PC-3 (cell line): Measurements from ENCODE around the gene PIK3IP1. TPM values are rescaled to one million over a fixed set of nuclear protein-coding genes. Genes with fewer than 3 reads are reported as not detected.

ENCODE experiments used
- ATAC-seq: fragments of 200-7000 bp; cut with Tn5 transposase; 2 replicates; pipeline ENCODE4 v1.9.1; 2020; ENCODE audit warnings: mild to moderate bottlenecking, moderate library complexity
- BruUV-seq: library from RNA; stranded (reverse); fragments of 400-500 nt; replicated peaks from 2 replicates; lab custom pipeline; 2021; lab: Mats Ljungman, UMichigan
- CTCF ChIA-PET: fragments of 300-600 bp; sonication (Branson Sonifier 250); formaldehyde crosslinking; loops from one replicate; lab custom pipeline; 2022; ENCODE audit warnings: antibody characterized with exemption; lab: Charles Lee
- POLR2A ChIA-PET: fragments of 300-600 bp; sonication (Branson Sonifier 250); formaldehyde crosslinking; loops from one replicate; lab custom pipeline; 2022; ENCODE audit warnings: antibody characterized with exemption; ENCODE audit not compliant: unreplicated experiment; lab: Charles Lee
- DNase-seq: peaks from one replicate; pipeline ENCODE4 v3.0.0-alpha.2; 2015
- H2AFZ ChIP-seq: fragments of 300-600 bp; sonication (generic); 2 replicates; pipeline ENCODE4 v1.6.0; 2016; ENCODE audit warnings: antibody characterized with exemption, low read length
- H3F3A ChIP-seq: fragments of 300-600 bp; sonication (generic); one replicate; pipeline ENCODE4 v1.6.0; 2017; ENCODE audit warnings: antibody characterized with exemption, low read length, control low read depth, mild to moderate bottlenecking; ENCODE audit not compliant: unreplicated experiment
- H3K27ac ChIP-seq: fragments of 300-600 bp; sonication (generic); 2 replicates; pipeline ENCODE4 v1.5.1; 2016; ENCODE audit warnings: mild to moderate bottlenecking, low read length
- H3K27me3 ChIP-seq: fragments of 300-600 bp; sonication (generic); 2 replicates; pipeline ENCODE4 v1.6.1; 2016; ENCODE audit warnings: low read length, mixed read lengths
- H3K36me3 ChIP-seq: fragments of 300-600 bp; sonication (generic); 2 replicates; pipeline ENCODE4 v1.6.1; 2016; ENCODE audit warnings: low read depth, mixed run types, low read length, mixed read lengths
- H3K4me1 ChIP-seq: fragments of 300-600 bp; sonication (generic); 2 replicates; pipeline ENCODE4 v1.5.1; 2016; ENCODE audit warnings: low read length; ENCODE audit not compliant: insufficient read depth
- H3K4me2 ChIP-seq: fragments of 300-600 bp; sonication (generic); 2 replicates; pipeline ENCODE4 v1.6.0; 2016; ENCODE audit warnings: low read length
- H3K4me3 ChIP-seq: fragments of 300-600 bp; sonication (generic); 2 replicates; pipeline ENCODE4 v1.5.1; 2016; ENCODE audit warnings: mild to moderate bottlenecking, low read length, mixed read lengths
- H3K79me2 ChIP-seq: fragments of 300-600 bp; sonication (generic); 2 replicates; pipeline ENCODE4 v1.6.1; 2017; ENCODE audit warnings: low read length, mixed read lengths
- H3K9ac ChIP-seq: fragments of 300-600 bp; sonication (generic); 2 replicates; pipeline ENCODE4 v1.6.0; 2016; ENCODE audit warnings: mild to moderate bottlenecking, low read length
- H3K9me2 ChIP-seq: fragments of 300-600 bp; sonication (generic); replicated peaks from 2 replicates; pipeline ENCODE4 v1.6.1; 2016; ENCODE audit warnings: mixed run types, low read length, mixed read lengths
- H3K9me3 ChIP-seq: fragments of 300-600 bp; sonication (generic); 2 replicates; pipeline ENCODE4 v1.6.1; 2016; ENCODE audit warnings: low read length, mixed read lengths
- H4K20me1 ChIP-seq: fragments of 300-600 bp; sonication (generic); 2 replicates; pipeline ENCODE4 v1.6.1; 2016; ENCODE audit warnings: low read length, mixed read lengths
- CTCF ChIP-seq: fragments of 300-600 bp; sonication (generic); conservative IDR thresholded peaks from 2 replicates; pipeline ENCODE4 v1.5.1; 2017; ENCODE audit warnings: antibody characterized with exemption, low read depth, mild to moderate bottlenecking, low read length
- EZH2 ChIP-seq: fragments of 300-600 bp; sonication (generic); IDR thresholded peaks from one replicate; pipeline ENCODE4 v1.6.1; 2017; ENCODE audit warnings: antibody characterized with exemption, mild to moderate bottlenecking, low read length; ENCODE audit not compliant: unreplicated experiment
- EZH2phosphoT487 ChIP-seq: fragments of 300-600 bp; sonication (generic); IDR thresholded peaks from 2 replicates; pipeline ENCODE4 v1.6.1; 2018; ENCODE audit warnings: mild to moderate bottlenecking, antibody characterized with exemption, low read length, borderline replicate concordance
- intact Hi-C: fragments of 100-400 bp; cut with micrococcal nuclease; formaldehyde crosslinking; loops from 2 replicates; pipeline ENCODE4 v1.9.0; 2023
- total RNA-seq: library from RNA; depleted of rRNA; stranded (reverse); fragments of >200 nt; gene quantifications from 2 replicates; pipeline ENCODE4 v1.2.3, GENCODE V29; 2014

PIK3IP1 gene
- total RNA-seq, 1 experiment from 2014 or later, result 1.9 TPM

- no TSS peak for BruUV-seq
- CTCF ChIA-PET, result no interaction called here
- POLR2A ChIA-PET, result no interaction called here
These were observed 4.3 kb downstream of the PIK3IP1 start for GRCh38 chr22:31287818-31288495.

GRCh38 chr22:31286360-31287255 lies 5.7 kb downstream of the PIK3IP1 start:
- no peaks in the 10 kb centered on the region for H3F3A ChIP-seq
- no peak overlapping the region for H3K9ac ChIP-seq
- peaks cover 5% of the 10 kb centered on the region; the same call in 1 of the 2 replicates for H3K4me1 ChIP-seq
- TF ChIP-seq EZH2, result no peak
- TF ChIP-seq CTCF, result no peak
- TF ChIP-seq EZH2phosphoT487, result no peak
- no TSS peak for BruUV-seq
- no peak overlapping the region for H2AFZ ChIP-seq
- H3K27ac ChIP-seq, result no peak overlapping the region
- no peak overlapping the region for H3K4me2 ChIP-seq
- no peaks in the 10 kb centered on the region for H3K36me3 ChIP-seq
- H3K27me3 ChIP-seq, result no peaks in the 10 kb centered on the region
- intact Hi-C loops, result no loop called here
- no peaks in the 10 kb centered on the region for H3K9me2 ChIP-seq
- ChIA-PET POLR2A (no interaction called here), CTCF (no interaction called here)
- no peak for ATAC-seq
- DNase-seq, result no peak
- no peaks in the 10 kb centered on the region for H3K79me2 ChIP-seq
- H3K4me3 ChIP-seq, result no peak overlapping the region
- H3K9me3 ChIP-seq, result no peaks in the 10 kb centered on the region
- no peaks in the 10 kb centered on the region for H4K20me1 ChIP-seq

More at GRCh38 chr22:31287818-31288495, 4.3 kb downstream of the PIK3IP1 start:
- intact Hi-C loops, result no loop called here
- H3K27me3 ChIP-seq, result no peaks in the 10 kb centered on the region
- no peaks in the 10 kb centered on the region for H4K20me1 ChIP-seq
- H3K79me2 ChIP-seq, result no peaks in the 10 kb centered on the region
- no peak overlapping the region for H3K9ac ChIP-seq
- peaks cover 12% of the 10 kb centered on the region; the same call in 1 of the 2 replicates for H3K4me1 ChIP-seq
- H3K4me2 ChIP-seq, result no peak overlapping the region
- no peaks in the 10 kb centered on the region for H3K9me3 ChIP-seq
- no peaks in the 10 kb centered on the region for H3F3A ChIP-seq
- no peak overlapping the region for H2AFZ ChIP-seq
- H3K27ac ChIP-seq, result no peak overlapping the region
- no peak overlapping the region for H3K4me3 ChIP-seq
- DNase-seq (no peak), ATAC-seq (no peak)
- no peaks in the 10 kb centered on the region for H3K36me3 ChIP-seq
- no peaks in the 10 kb centered on the region for H3K9me2 ChIP-seq
- TF ChIP-seq CTCF (no peak), EZH2 (no peak), EZH2phosphoT487 (no peak)
